Brain pericyte (primary cell): Measurements from ENCODE around the gene ZNF800.

ENCODE experiments used
- DNase-seq: peaks from one replicate; pipeline ENCODE4 v3.0.0-alpha.2; 2012; ENCODE audit warnings: low read depth, low spot score

Gene ZNF800

GRCh38 chr7:127348247-127348631, 44.3 kb downstream of the ZNF800 start:
- DNase-seq: no peak

GRCh38 chr7:127347567-127348246, 44.8 kb downstream of the ZNF800 start:
- DNase-seq: no peak

- DNase-seq: no peak
Measured at GRCh38 chr7:127346575-127347256, 45.8 kb downstream of the ZNF800 start.

GRCh38 chr7:127342596-127342995, 49.9 kb downstream of the ZNF800 start:
- DNase-seq: no peak

- DNase-seq: no peak
Measured at GRCh38 chr7:127338122-127338521, 54.4 kb downstream of the ZNF800 start.

- DNase-seq: no peak
Measured at GRCh38 chr7:127337581-127337980, 54.9 kb downstream of the ZNF800 start.

GRCh38 chr7:127336458-127336857, 56.0 kb downstream of the ZNF800 start:
- DNase-seq: no peak

- DNase-seq: no peak
Measured at GRCh38 chr7:127332880-127333279, 59.6 kb downstream of the ZNF800 start.

GRCh38 chr7:127330070-127330469, 62.4 kb downstream of the ZNF800 start:
- DNase-seq: no peak

- no peak for DNase-seq
Measured at GRCh38 chr7:127322832-127323493, 69.5 kb downstream of the ZNF800 start.

GRCh38 chr7:127322351-127322750, 70.2 kb downstream of the ZNF800 start:
- no peak for DNase-seq

- no peak for DNase-seq
Measured at GRCh38 chr7:127320974-127321373, 71.5 kb downstream of the ZNF800 start.
